Epithelial cell of proximal tubule (primary cell): ENCODE results near the gene IARS1. TPM values are rescaled to one million over a fixed set of nuclear protein-coding genes. Genes with fewer than 3 reads are reported as not detected.

ENCODE experiments used
- DNase-seq: peaks from one replicate; pipeline ENCODE4 v3.0.0-alpha.2; 2011; ENCODE audit warnings: low read depth
- H3K4me3 ChIP-seq: 2 replicates; pipeline ENCODE4 v1.5.1; 2011; ENCODE audit warnings: low read depth, mild to moderate bottlenecking, low read length
- CTCF ChIP-seq: conservative IDR thresholded peaks from 2 replicates; pipeline ENCODE4 v1.5.1; 2012; ENCODE audit warnings: low read depth, mild to moderate bottlenecking, low read length
- total RNA-seq: library from RNA; depleted of rRNA; stranded (reverse); fragments of >200 nt; gene quantifications from 2 replicates; pipeline ENCODE4 v1.2.3, GENCODE V29; 2015

Gene IARS1
- total RNA-seq, 1 donor from 2014 or later = 98.2 TPM

- H3K4me3 ChIP-seq = no peak overlapping the region
- DNase-seq = peak; percentile 66
- TF ChIP-seq CTCF = no peak
Measured at GRCh38 chr9:92247981-92248380, 45.5 kb downstream of the IARS1 start.

DNA sequence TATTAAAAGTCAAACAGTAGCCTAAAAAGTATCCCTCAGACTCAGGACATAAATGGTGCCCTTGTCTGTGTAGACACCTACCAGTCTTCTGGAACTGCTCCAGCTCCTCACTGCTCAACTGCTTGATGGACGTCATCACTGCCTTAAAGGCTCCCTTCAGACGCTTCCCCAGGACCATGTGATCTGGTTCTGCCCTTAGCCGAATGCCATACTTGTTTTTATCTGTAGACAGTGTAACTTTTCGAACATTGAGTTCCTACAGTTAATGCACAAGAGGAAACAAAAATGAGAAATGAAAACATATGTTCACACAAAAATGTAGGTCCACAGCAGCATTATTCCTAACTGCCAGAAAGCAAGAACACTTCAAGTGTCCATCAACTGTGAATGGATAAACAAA lies 46.2 kb downstream of the IARS1 start:
- DNase-seq = no peak
- no peak for TF ChIP-seq CTCF
- no peak overlapping the region for H3K4me3 ChIP-seq

- TF ChIP-seq CTCF = no peak
- H3K4me3 ChIP-seq = peak overlapping the region; percentile 22
- peak; percentile 66 for DNase-seq
Measured at GRCh38 chr9:92245005-92245797, 48.3 kb downstream of the IARS1 start.

Other genes starting within 250 kb of the IARS1 start
- 84.4 and 91.8 TPM in 2 replicates for gene SPTLC1, start 178.3 kb downstream of the IARS1 start, total RNA-seq
- gene NOL8, start 31.7 kb upstream of the IARS1 start, total RNA-seq = 19.8 and 26.9 TPM in 2 replicates
- 4.4 and 6.9 TPM in 2 replicates for gene CENPP, start 32.3 kb upstream of the IARS1 start, total RNA-seq
- not detected in 2 replicates for gene OGN, start 110.9 kb upstream of the IARS1 start, total RNA-seq
- not detected in 2 replicates for gene OMD, start 130.8 kb upstream of the IARS1 start, total RNA-seq
- not detected in 2 replicates for gene ASPN, start 188.8 kb upstream of the IARS1 start, total RNA-seq
- gene ECM2, start 242.3 kb upstream of the IARS1 start, total RNA-seq = not detected in 2 replicates